HCT116 (cell line): ENCODE results near the gene L1CAM.

Experiments used
- ATF3 ChIP-seq: IDR thresholded peaks from 2 replicates; pipeline ENCODE4 v1.6.1; 2012
- CBX3 ChIP-seq: IDR thresholded peaks from 2 replicates; pipeline ENCODE4 v1.6.1; 2012; ENCODE audit warnings: low read depth
- CEBPB ChIP-seq: IDR thresholded peaks from 2 replicates; pipeline ENCODE4 v1.6.1; 2012; ENCODE audit warnings: low read depth
- CTCF ChIP-seq, 3 experiments: fragments of 200-600 bp in 1 of 3; sonication (generic) in 1 of 3; IDR thresholded peaks in 2 of 3; conservative IDR thresholded peaks in 1 of 3; 2 replicates each; pipeline ENCODE4 v1.5.1; 2012 to 2017; ENCODE audit warnings: low read depth in 2 of 3, low read length in 2 of 3, antibody characterized with exemption in 1 of 3, borderline replicate concordance in 1 of 3, control low read depth in 1 of 3, mild to moderate bottlenecking in 1 of 3, mixed read lengths in 1 of 3, mixed run types in 1 of 3, moderate library complexity in 1 of 3; ENCODE audit not compliant: insufficient read depth in 1 of 3
- EZH2 ChIP-seq: fragments of 200-600 bp; sonication (generic); IDR thresholded peaks from 2 replicates; pipeline ENCODE4 v1.6.1; 2017; ENCODE audit warnings: antibody characterized with exemption, mixed run types
- EZH2phosphoT487 ChIP-seq: fragments of 200-600 bp; IDR thresholded peaks from 2 replicates; pipeline ENCODE4 v1.6.1; 2018; ENCODE audit warnings: antibody characterized with exemption, borderline replicate concordance
- POLR2A ChIP-seq: IDR thresholded peaks from 2 replicates; pipeline ENCODE4 v1.7.0; 2011; ENCODE audit warnings: borderline replicate concordance; ENCODE audit not compliant: insufficient read depth, insufficient read length; ENCODE audit errors: extremely low read depth
- RAD21 ChIP-seq: IDR thresholded peaks from 2 replicates; pipeline ENCODE4 v1.6.1; 2012; ENCODE audit warnings: low read depth, mild to moderate bottlenecking
- REST ChIP-seq: IDR thresholded peaks from 2 replicates; pipeline ENCODE4 v1.6.1; 2012; ENCODE audit warnings: low read depth
- SIN3A ChIP-seq: IDR thresholded peaks from 2 replicates; pipeline ENCODE4 v1.6.1; 2012; ENCODE audit warnings: low read depth
- SP1 ChIP-seq: IDR thresholded peaks from 2 replicates; pipeline ENCODE4 v1.6.1; 2012; ENCODE audit warnings: low read depth
- YY1 ChIP-seq: IDR thresholded peaks from 2 replicates; pipeline ENCODE4 v1.6.1; 2011; ENCODE audit warnings: low read length, low read depth, moderate library complexity, mild to moderate bottlenecking; ENCODE audit not compliant: insufficient replicate concordance; ENCODE audit errors: extremely low read depth
- TF ChIP-seq, protein P1 (sequence below): IDR thresholded peaks from 2 replicates; pipeline ENCODE4 v1.6.1; 2011; ENCODE audit warnings: mild to moderate bottlenecking, low read length, moderate library complexity; ENCODE audit not compliant: insufficient replicate concordance; ENCODE audit errors: extremely low read depth

GRCh38 chrX:153900831-153901752, 15.1 kb upstream of the L1CAM start:
- no peak for TF ChIP-seq EZH2
- TF ChIP-seq CTCF (IDR thresholded peaks at IDR 0.05 in 2 of 3, conservative IDR thresholded peaks at IDR 0.05 in 1 of 3; ENCODE audit: borderline replicate concordance in 1 of 3, insufficient read depth in 1 of 3, low read depth in 2 of 3, low read length in 2 of 3) = no peak
- no peak for TF ChIP-seq SIN3A
- no peak for TF ChIP-seq EZH2phosphoT487
- TF ChIP-seq POLR2A = no peak
- no peak for TF ChIP-seq SP1
- no peak for TF ChIP-seq REST
- TF ChIP-seq RAD21 = no peak
- no peak for TF ChIP-seq YY1
- no peak for TF ChIP-seq CEBPB
- TF ChIP-seq, protein P1, sequence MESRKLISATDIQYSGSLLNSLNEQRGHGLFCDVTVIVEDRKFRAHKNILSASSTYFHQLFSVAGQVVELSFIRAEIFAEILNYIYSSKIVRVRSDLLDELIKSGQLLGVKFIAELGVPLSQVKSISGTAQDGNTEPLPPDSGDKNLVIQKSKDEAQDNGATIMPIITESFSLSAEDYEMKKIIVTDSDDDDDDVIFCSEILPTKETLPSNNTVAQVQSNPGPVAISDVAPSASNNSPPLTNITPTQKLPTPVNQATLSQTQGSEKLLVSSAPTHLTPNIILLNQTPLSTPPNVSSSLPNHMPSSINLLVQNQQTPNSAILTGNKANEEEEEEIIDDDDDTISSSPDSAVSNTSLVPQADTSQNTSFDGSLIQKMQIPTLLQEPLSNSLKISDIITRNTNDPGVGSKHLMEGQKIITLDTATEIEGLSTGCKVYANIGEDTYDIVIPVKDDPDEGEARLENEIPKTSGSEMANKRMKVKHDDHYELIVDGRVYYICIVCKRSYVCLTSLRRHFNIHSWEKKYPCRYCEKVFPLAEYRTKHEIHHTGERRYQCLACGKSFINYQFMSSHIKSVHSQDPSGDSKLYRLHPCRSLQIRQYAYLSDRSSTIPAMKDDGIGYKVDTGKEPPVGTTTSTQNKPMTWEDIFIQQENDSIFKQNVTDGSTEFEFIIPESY = no peak
- TF ChIP-seq CBX3 = no peak
- TF ChIP-seq ATF3 = no peak
